Measurements from ENCODE around the gene FCN1.

The FCN1 gene

DNA sequence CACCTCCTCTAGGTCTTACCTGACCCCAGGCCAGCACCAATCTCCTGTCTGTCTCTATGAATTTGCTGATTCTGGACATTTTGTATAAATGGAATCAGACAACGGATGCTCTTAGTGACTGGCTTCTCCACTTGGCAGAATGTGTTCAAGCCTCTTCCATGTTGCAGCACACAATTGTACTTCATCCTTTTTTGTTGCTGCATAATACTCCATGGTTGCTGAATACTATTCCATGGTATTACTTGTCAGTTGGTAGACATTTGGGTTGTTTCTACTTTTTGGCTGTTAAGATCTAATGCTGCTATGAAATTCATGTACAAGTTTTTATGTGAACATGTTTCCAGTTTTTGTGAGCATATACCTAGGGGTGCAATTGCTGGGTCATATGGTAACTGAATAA is 34.3 kb upstream of the FCN1 start:
- in situ Hi-C loops (cut with MboI; ENCODE audit: low sequenced_read_pairs) = no loop called here

DNA sequence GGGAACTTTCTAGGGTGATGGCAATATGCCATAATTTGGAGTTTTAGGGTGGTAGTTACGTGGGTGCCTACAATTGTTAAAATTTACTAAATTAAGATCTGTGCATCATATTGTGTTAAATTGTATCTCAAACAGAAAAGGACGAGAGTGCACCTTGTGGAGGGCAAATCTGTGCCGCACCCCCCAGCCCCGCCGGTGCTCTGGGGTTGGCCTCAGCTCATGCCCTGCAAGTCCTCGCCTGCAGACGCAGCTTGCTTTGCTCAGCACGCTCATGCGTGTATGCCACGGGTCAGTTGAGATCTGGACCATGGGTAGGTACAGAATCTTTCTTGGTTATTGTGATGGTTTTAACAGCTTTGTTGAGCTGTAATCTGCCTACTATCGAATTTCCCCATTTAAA is 33.7 kb upstream of the FCN1 start:
- in situ Hi-C loops (cut with MboI; ENCODE audit: low sequenced_read_pairs) = no loop called here

DNA sequence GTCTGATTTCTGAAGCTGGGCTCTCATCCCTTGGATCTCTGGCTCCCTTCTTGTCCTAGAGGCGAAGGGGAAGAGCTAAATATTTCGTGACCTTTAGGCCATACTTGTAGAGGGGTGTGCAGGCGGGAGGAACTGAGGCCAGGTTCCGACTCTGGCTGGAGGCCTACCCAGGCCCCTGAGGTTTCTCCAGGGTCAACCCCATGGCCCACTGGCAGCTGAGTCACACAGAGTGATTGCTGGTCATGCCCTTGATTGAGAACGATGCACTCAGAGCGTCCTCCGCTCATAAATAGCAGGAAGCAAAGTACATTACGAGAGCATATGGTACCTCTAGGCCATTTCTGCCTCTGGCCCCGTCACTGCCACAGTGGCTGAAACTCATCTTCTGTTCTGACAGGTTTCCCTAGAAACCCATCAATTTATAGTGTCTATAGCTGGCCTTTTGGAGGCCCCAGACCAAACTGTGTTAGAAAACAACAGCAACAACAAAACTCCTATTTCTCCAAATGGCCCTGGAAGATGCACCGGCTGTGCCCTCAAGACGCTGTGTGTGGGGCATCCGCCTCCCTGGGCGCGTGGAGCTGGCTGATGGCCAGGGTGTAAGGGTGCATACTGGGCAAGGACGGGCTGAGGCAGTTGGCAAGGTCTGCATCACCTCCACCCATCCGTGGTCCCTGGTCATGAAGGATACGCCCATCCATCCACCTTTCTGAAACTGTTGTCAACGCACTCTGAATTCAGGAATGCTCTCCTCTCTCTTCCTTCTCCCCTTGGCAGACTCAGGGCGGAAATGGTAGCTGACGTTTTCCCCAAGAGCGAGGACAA is 32.9 kb upstream of the FCN1 start:
- in situ Hi-C loops (cut with MboI; ENCODE audit: low sequenced_read_pairs) = no loop called here

DNA sequence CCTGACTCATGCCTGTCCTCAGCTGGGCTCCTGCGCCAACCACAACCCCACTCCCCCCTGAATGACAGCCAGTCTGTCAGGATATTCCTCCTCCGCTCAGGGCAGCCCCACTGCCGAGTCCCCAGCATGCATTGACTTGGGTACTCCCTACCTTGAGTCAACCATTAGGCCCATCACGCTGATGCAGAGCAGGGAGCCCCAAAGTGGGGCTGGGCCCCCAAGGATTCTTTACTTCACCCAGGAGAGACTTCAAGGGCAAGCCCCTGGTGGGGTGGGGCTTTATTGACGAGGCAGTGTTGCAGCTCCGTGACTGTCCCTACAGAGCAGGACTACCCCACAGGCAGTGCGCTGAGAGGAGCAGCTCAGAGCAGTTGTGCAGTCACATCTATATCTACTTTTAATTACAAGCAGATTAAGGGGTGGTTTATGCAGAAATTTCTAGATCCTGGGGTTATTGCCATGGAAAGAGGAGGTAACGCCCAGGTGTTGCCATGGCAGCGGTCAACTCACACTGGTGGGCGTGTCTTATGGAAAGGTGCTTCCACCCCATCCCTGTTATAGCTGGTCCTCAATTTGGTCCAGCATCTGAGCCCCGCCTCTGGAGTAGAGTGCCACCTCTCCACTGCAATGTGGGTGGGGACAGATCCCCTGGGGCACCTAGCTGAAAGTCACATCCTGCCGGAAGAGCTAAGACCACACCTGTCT is 32.1 kb upstream of the FCN1 start:
- in situ Hi-C loops (cut with MboI; ENCODE audit: low sequenced_read_pairs) = no loop called here

DNA sequence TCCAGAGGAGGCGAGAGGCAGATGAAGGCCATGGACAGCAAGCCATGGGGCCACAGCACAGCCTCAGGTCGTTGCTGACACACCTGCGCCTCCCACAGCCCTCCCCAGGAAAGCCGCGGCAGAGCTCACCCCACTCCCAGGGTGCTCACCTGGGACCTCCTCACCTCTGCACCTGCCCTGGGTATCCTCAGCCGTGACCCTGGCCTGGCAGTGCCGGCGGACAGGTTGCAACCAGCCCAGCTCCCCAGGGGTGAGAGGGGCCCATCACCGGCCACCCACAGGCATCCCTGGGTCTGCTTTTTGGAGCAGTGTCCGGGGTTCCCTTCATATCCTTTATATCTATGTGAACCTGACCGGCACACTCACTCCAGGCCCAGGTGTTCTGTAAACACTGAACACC is 30.4 kb upstream of the FCN1 start:
- in situ Hi-C loops (cut with MboI; ENCODE audit: low sequenced_read_pairs) = no loop called here

DNA sequence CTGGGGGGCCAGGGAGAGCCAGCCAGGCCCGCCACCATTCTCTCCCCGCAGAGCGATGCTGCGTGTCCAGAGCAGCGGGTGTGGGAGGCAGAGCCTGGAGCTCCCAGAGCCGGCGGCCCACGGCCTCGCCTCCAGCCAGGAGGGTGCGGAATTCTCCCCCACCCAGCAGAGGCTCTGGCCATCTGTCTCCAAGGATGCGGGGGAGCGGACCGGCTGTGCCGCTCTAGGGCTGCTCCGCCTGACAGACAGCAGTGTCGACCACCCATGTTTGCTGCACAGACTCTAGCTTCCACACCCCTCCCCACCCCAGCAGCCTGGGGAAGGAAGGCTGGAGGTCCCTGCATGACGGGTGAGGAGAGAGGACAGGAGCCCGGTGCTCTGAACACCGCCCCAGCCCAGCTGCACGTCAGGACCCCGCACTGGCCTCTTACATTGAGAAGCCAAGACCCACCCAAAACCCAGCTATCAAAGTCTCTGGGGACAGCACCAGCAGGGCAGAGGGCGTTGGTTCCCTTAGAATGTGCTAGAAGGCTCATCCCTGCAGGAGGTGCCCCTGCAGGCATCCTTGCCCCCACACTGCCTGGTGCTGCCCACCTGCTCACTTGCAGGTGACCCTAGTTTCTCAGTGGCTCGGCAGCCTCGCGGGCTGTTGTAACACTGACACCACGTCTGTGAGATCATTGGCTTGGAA is 29.7 kb upstream of the FCN1 start:
- in situ Hi-C loops (cut with MboI; ENCODE audit: low sequenced_read_pairs) = no loop called here

DNA sequence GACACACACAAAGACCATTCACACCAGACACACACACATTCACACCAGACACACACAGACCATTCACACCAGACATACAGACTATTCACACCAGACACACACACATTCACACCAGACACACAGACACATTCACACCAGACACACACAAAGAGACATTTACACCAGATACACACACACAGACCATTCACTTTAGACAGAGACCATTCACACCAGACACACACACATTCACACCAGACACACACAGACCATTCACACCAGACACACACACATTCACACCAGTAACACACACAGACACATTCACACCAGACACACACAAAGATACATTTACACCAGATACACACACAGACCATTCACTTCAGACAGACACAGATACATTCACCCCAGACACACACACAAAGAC is 29.0 kb upstream of the FCN1 start:
- in situ Hi-C loops (cut with MboI; ENCODE audit: low sequenced_read_pairs) = no loop called here

DNA sequence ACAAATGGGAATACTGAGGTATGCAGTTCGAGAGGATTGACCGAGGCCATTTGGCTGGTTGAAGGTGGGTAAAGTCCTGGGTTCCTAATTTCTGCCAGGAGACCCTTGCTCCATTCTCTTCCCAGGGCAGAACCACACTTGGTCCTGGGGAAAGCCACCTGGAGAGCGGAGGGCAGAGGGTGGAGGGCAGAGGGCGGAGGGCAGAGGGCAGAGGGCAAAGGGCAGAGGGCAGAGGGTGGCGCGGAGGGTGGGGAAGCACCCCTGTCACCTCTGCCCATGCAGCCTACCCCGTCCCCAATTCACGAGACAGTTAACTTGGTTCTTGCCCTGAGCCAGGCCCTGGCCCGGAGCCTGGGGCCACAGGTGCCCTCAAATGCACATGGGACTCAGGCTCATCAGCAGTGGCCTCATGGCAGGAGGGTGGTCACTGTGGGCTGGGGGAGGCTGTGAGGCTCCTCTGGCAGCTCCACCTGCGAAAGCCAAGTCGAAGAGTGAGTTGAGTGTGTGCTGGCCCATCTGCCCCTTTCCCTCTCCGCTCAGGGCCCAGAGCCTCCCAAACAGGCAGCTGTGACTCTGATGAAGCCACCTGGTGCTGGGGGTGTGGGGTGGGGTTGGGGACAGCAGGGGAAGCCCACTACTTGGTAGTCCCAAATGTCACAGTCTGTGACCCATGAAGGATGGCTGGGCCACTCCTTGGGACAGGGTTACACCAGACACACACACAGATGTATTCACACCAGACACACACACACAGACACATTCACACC is 28.0 kb upstream of the FCN1 start:
- in situ Hi-C loops (cut with MboI; ENCODE audit: low sequenced_read_pairs) = no loop called here

DNA sequence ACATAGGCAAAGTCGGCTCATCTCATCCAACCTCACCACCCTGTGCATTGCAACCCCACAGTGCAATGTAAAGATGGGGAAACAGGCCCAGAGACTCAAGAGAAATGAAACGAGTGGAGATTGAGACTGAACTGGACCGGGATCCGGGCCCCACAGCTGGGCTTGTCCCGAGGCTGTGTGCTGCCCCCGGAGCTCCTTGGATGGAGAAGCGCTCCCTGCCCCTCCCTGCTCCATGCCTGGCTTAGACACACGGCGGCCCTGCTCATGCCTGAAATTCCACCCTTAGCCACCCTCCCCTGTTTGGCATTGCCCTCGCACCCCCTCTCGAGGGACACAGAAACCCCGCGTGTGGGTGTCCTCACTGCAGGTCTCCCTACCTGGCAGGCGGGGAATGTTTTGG is 27.2 kb upstream of the FCN1 start:
- in situ Hi-C loops (cut with MboI; ENCODE audit: low sequenced_read_pairs) = no loop called here

DNA sequence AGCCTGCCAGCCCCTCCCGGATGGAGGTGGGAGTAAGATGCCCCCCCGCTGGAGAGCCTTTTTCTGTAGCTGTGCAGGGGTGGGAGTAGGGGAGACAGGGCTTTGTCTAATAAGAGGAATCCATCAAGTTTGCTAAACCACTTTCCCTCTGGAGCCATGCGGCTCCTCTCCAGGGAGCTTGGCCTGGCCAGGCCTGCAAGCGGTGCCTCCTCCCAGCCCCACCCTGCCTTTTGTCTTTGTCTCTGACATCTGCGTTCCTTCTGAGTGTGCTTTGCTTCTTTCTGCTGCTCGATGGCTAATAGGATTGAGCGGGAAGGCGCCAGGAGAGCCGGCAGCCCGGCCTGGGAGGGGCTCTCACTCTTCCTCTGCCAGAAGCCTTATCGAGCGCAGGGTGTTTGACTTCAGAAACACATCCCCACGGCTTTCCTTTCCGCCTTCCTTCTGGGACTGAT is 26.7 kb upstream of the FCN1 start:
- in situ Hi-C loops (cut with MboI; ENCODE audit: low sequenced_read_pairs) = no loop called here

DNA sequence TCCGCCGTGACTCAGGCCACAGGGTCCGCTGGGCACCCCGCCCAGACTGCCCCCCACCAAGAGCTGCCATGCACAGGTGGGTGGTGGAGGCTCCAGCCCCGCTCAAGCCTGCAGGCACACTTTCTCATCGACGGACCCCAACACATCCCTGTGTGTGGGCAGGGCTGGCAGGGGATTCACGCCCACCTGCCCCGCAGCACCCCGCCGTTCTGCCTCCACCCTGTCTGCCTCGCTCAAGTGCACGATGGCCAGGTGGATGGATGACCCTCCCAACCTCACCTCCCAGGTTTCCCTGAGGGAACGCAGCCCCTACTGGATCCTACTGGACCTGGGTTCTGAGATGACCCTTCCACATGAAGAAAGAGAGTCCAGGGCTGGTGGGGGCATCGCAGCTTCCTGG is 26.1 kb upstream of the FCN1 start:
- in situ Hi-C loops (cut with MboI; ENCODE audit: low sequenced_read_pairs) = no loop called here

DNA sequence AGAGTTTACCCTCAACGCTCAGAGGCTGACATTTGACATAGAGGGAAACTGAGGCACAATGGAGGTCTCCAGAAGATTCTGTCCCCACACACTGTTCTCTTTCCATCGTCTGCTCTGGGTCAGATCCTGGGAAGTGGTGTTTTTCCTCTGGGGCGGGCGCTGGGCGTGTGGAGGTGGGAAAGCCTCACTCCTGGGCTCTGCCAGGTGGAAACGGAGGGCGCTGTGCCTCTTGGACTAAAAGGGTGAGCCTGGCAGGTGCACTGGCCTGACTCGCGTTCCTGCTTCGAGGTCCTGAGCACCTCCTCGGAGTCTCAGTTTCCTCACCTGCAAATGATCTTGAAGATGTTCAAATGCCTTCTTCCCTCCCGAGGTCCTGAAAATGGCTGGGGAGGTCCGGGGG is 25.7 kb upstream of the FCN1 start:
- in situ Hi-C loops (cut with MboI; ENCODE audit: low sequenced_read_pairs) = no loop called here

DNA sequence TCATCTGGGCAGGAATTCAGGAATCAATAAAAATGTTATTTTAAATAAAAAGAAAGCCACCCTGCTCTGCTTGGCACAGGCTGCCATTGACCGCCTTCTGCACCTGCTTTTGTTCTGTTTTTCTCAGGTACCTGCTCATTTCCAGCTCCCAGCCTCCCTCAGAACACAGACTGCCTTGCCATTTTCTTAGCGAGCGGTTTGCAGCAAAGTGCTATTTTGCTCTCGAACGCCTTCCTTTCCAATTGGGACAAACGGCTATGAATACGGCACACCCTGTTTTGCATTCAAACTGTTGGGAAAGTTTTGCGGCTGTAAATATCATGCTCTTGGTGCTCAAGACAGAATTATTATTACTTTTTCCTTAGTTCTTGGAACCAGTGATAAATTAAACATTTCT is 25.1 kb upstream of the FCN1 start:
- in situ Hi-C loops (cut with MboI; ENCODE audit: low sequenced_read_pairs) = no loop called here

DNA sequence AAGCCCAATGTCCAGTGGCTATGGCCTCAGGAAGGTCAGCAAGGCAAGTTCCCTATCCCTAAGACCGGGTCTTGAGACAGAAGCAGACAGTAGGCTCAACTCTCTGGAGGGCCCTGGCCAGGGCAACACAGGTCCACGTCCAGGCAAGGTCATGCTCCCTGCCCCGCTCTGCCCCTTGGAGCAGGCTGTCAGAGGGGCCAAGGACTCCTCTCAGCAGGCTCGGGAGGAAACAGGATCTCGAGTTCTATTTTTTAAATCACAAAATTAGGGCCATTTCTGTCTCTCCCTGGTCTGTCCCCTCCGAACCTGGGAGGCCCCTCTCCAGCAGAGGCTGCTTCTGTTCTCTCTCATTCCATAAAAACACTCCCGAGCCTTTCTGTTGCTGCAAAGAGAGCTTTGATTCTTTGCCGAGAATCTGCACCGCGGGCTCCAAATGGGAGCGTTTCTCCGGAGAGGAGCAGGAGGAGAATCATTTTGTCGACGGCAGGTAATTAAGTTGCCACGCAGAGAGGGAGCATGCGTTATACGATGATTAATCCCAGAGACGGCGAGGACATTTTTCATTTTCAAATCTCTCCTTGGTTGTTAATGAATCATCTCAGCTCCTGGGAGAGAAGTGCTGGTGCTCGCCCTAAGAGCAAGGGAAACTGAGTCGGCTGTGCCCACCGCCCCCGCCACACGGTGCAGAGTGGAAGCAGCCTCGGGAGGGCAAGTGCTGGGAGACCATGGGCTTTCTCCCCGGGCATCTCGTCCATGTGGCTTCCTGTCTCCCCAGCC is 24.5 kb upstream of the FCN1 start:
- in situ Hi-C loops (cut with MboI; ENCODE audit: low sequenced_read_pairs) = no loop called here

DNA sequence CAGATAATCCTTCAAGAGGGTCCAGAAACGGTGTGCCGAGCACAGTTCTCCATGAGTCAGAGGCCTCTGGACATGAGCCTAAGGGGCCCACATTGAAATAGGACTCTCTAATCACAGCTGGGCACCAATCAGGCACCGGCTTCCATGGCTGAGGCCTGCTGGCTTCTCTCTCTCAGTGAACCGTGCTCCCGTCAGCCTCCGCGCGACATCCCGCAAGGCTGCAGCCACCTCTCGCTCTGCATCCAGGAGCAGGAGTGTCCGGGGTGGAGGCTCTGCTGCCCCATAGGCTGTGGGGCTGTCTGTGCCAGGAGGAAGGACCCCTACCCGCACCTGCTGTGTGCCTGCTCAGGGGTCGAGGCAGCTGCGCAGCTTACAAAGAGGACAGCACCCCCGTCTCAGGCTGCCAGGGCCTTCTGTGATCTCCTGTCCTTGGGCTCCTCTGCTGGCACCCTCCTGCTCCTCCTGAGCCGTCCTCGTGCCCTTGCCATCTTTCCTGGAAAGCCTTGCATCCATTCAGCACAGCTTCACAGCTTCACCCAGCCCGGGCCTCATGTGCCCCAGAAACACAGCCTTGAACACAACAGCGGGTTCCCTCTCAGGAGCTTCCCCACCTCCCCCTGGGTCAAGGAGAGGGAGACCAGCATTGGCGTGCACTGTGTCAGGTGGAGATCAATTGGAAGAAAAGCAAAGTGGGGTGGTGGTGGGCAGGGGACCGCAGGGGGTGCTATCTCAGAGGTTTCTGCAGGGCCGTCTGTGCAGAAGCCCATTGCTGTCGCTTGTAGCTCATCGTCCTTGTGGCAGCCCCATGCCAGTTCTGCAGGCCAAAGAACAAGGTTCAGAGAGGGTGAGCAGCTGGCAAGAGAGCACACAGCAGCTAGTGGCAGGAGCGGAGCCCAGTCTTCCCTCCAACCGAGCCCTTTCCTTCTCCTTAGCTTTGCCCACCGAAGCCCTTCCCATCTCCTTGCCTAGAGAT is 22.8 kb upstream of the FCN1 start:
- in situ Hi-C loops (cut with MboI; ENCODE audit: low sequenced_read_pairs) = no loop called here

DNA sequence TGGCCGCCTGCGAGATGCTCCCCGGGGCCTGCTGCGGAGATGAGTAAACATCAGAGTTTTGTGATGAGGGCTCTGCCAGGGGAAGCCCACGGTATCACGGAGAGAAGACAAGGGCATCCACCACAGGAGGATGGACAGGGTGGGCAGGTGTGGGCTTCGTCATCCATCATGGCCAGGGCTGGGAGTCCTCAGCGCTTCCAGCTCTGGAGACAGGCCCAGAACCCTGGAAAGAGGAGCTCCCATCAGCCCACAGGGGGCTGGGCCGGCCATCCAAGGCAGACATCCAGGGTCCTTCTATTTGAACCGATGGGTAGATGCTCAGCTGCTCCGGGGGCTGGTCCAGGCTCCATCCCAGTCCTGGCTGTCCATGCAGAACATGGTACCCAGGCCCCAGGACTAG is 22.1 kb upstream of the FCN1 start:
- in situ Hi-C loops (cut with MboI; ENCODE audit: low sequenced_read_pairs) = no loop called here

DNA sequence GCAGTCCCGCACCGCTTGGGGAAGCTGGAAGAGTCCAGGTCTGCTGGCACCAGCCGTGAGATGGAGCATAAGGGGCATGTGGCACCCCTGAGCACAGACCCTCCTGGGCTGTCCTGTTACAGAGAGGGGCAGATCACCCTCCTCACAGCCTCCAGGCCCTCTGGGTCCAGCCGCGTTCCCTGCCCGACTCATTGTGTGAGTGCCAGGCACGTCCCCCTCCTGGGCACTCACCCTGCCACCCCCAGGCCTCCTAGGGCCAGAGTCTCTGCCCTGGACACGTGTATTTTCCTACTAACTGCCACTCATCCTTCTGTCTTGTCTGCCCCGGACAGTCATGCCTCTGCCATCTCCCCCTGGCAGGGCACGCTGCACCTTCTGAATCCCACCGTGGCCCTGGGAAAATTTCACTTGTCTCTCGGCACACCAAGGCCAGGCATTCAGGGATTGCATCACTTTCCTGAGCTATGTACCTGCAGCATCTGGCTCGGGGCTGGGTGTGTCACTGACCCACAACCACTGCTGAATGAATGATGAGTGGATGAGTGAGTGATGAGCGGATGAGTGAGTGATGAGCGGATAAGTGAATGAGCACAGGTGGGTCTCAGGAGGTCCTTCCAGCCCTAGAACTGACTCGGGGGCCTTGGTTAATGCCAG is 21.5 kb upstream of the FCN1 start:
- in situ Hi-C loops (cut with MboI; ENCODE audit: low sequenced_read_pairs) = no loop called here

DNA sequence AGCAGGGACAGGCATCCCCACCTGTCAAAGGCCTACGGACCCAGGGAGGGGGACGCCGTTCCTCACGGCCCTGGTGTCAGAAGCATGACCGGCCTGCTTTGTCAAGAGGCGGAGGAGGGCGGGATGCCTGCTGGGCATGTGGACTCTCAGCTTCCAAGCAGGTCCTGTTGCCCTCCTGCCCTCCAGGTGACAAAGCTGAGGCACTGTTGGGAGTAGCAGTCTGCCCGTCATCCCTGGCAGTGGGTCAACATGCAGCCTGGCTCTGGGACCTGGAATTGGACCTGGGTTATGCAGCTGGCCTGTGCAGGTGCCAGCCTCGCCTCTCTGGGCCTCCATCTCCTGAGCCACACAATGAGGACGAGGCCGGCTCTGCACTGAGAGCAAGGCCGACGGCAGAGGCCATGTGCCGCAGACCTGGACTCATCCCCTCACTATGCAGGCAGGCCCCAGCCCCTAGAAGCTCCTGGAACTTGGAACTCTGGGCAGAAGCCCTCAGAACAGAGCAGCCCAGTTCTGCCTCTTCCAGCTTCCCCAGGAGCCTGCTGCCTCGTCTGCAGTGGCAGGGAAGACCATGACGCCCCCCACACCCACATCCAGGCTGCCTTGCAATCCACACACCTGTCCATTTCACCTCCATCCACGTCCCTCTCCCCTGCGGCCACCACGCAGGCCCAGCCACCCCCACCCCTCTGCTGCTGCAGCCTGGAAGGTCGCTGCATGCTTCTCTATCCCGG is 20.8 kb upstream of the FCN1 start:
- in situ Hi-C loops (cut with MboI; ENCODE audit: low sequenced_read_pairs) = no loop called here
